Breast epithelium (tissue), 3 donors: ENCODE measurements around the gene ASAH2B.
"Not testable (repeated sequence)": the region's sequence is repeated elsewhere in the genome, so short reads cannot be mapped to it uniquely, and the experiment has no call there.

Experiments used
- POLR2A ChIP-seq: fragments of 450-650 bp; IDR thresholded peaks from one replicate; pipeline ENCODE4 v1.6.1; 2016; ENCODE audit warnings: antibody characterized with exemption, mild to moderate bottlenecking, moderate library complexity
- TF ChIP-seq, protein P1 (sequence below), 3 donors: fragments of 450-650 bp; IDR thresholded peaks; one replicate each; pipeline ENCODE4 v1.5.1; 2016 to 2017; ENCODE audit warnings: antibody characterized with exemption in 3 of 3, mild to moderate bottlenecking in 3 of 3, moderate library complexity in 3 of 3

DNA sequence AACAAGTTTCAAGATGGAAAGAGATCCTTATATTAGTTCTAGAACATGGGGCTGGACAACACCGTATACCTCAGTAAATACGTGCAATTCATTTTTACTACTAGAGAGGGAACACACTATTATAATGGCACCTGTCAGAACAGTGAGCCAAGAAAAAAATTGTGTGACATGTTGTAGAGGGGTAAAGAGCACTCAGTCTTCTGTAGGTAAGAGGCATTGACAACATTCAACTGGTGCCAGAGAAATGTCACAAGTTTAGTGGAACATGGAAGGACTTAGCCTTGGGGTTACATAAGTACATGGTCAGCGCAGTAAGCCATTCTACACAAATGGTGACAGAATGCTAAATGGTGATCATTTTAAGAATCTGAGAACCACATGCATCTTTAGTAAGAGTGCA lies 32.3 kb downstream of the ASAH2B start:
- TF ChIP-seq, protein P1, sequence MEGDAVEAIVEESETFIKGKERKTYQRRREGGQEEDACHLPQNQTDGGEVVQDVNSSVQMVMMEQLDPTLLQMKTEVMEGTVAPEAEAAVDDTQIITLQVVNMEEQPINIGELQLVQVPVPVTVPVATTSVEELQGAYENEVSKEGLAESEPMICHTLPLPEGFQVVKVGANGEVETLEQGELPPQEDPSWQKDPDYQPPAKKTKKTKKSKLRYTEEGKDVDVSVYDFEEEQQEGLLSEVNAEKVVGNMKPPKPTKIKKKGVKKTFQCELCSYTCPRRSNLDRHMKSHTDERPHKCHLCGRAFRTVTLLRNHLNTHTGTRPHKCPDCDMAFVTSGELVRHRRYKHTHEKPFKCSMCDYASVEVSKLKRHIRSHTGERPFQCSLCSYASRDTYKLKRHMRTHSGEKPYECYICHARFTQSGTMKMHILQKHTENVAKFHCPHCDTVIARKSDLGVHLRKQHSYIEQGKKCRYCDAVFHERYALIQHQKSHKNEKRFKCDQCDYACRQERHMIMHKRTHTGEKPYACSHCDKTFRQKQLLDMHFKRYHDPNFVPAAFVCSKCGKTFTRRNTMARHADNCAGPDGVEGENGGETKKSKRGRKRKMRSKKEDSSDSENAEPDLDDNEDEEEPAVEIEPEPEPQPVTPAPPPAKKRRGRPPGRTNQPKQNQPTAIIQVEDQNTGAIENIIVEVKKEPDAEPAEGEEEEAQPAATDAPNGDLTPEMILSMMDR (IDR thresholded peaks at IDR 0.05), result not testable (repeated sequence)
- not testable (repeated sequence) for TF ChIP-seq POLR2A
